Measurements from ENCODE around the gene OR2S2.

The OR2S2 gene

GRCh38 chr9:35952526-35953191, 5.3 kb downstream of the OR2S2 start:
- H3K4me3 ChIP-seq, result no peak overlapping the region
- no peaks in the 10 kb centered on the region for H3K27me3 ChIP-seq
- H3K9ac ChIP-seq, result no peak overlapping the region
- H3K4me2 ChIP-seq, result peak overlapping the region in 3 of 11 experiments; percentile 7 to 22 (median 14); a peak in 1 of 22 replicates
- peaks cover 0 to 16% (median 1%) of the 10 kb centered on the region in 10 experiments; a peak in 7 of 20 replicates for H3K4me1 ChIP-seq
- no peaks in the 10 kb centered on the region for H3K36me3 ChIP-seq
- no peak for TF ChIP-seq Cebpa-rat (IDR thresholded peaks at IDR 0.05)
- H3K27ac ChIP-seq, result no peak overlapping the region
- H4K20me1 ChIP-seq, result no peaks in the 10 kb centered on the region
- no peaks in the 10 kb centered on the region for H3K9me3 ChIP-seq (replicated peaks in 1 of 11)

GRCh38 chr9:35951736-35952135, 6.2 kb downstream of the OR2S2 start:
- TF ChIP-seq Cebpa-rat (IDR thresholded peaks at IDR 0.05), result no peak
- peaks cover 0 to 16% (median 1%) of the 10 kb centered on the region in 10 experiments; a peak in 8 of 20 replicates for H3K4me1 ChIP-seq
- no peaks in the 10 kb centered on the region for H3K9me3 ChIP-seq (replicated peaks in 1 of 11)
- no peak overlapping the region for H3K4me3 ChIP-seq
- H3K9ac ChIP-seq, result no peak overlapping the region
- H3K27ac ChIP-seq, result no peak overlapping the region
- H3K27me3 ChIP-seq, result no peaks in the 10 kb centered on the region
- peak overlapping the region in 2 of 11 experiments; percentile 2 to 3; a peak in 2 of 22 replicates for H3K4me2 ChIP-seq
- H4K20me1 ChIP-seq, result no peaks in the 10 kb centered on the region
- no peaks in the 10 kb centered on the region for H3K36me3 ChIP-seq

GRCh38 chr9:35948901-35949318, 9.0 kb downstream of the OR2S2 start:
- Histone ChIP-seq H3K4me1 (peaks cover 15 to 31% (median 17%) of the 10 kb centered on the region in 10 experiments), H4K20me1 (no peaks in the 10 kb centered on the region), H3K4me2 (no peak overlapping the region), H3K4me3 (no peak overlapping the region), H3K36me3 (no peaks in the 10 kb centered on the region), H3K9me3 (replicated peaks in 1 of 11) (no peaks in the 10 kb centered on the region), H3K27me3 (no peaks in the 10 kb centered on the region), H3K27ac (no peak overlapping the region), H3K9ac (no peak overlapping the region)
- TF ChIP-seq Cebpa-rat (IDR thresholded peaks at IDR 0.05), result no peak

- TF ChIP-seq Cebpa-rat (IDR thresholded peaks at IDR 0.05), result no peak
- Histone ChIP-seq H3K27me3 (no peaks in the 10 kb centered on the region), H3K9me3 (replicated peaks in 1 of 11) (no peaks in the 10 kb centered on the region), H3K4me2 (no peak overlapping the region), H4K20me1 (no peaks in the 10 kb centered on the region), H3K4me1 (peaks cover 15 to 31% (median 17%) of the 10 kb centered on the region in 10 experiments), H3K36me3 (no peaks in the 10 kb centered on the region), H3K27ac (no peak overlapping the region), H3K4me3 (no peak overlapping the region), H3K9ac (no peak overlapping the region)
Observed at GRCh38 chr9:35948451-35948850, 9.5 kb downstream of the OR2S2 start.

GRCh38 chr9:35945341-35946018, 12.5 kb downstream of the OR2S2 start:
- H3K27ac ChIP-seq, result peak overlapping the region in 6 of 11 experiments; percentile 23 to 63 (median 48); a peak in 10 of 22 replicates
- no peak overlapping the region for H3K9ac ChIP-seq
- no peak for TF ChIP-seq Cebpa-rat (IDR thresholded peaks at IDR 0.05)
- peaks cover 9 to 32% (median 27%) of the 10 kb centered on the region in 10 experiments for H3K4me1 ChIP-seq
- H3K27me3 ChIP-seq, result no peaks in the 10 kb centered on the region
- H3K4me2 ChIP-seq, result peak overlapping the region; percentile 41 to 74 (median 51)
- no peaks in the 10 kb centered on the region for H4K20me1 ChIP-seq
- H3K4me3 ChIP-seq, result no peak overlapping the region; a peak in 1 of 20 replicates
- no peaks in the 10 kb centered on the region for H3K9me3 ChIP-seq (replicated peaks in 1 of 11)
- H3K36me3 ChIP-seq, result no peaks in the 10 kb centered on the region

- Histone ChIP-seq H3K9ac (no peak overlapping the region), H3K4me2 (peak overlapping the region in 6 of 11 experiments; percentile 44 to 70 (median 52); a peak in 7 of 22 replicates), H4K20me1 (no peaks in the 10 kb centered on the region), H3K9me3 (replicated peaks in 1 of 11) (no peaks in the 10 kb centered on the region), H3K27ac (peak overlapping the region in 4 of 11 experiments; percentile 45 to 63 (median 56); a peak in 5 of 22 replicates), H3K36me3 (no peaks in the 10 kb centered on the region), H3K4me1 (peaks cover 11 to 38% (median 33%) of the 10 kb centered on the region in 10 experiments), H3K4me3 (no peak overlapping the region), H3K27me3 (no peaks in the 10 kb centered on the region)
- TF ChIP-seq Cebpa-rat (IDR thresholded peaks at IDR 0.05), result no peak
Observed at GRCh38 chr9:35944841-35945240, 13.1 kb downstream of the OR2S2 start.

- Histone ChIP-seq H3K4me3 (no peak overlapping the region), H3K9ac (no peak overlapping the region), H3K27me3 (no peaks in the 10 kb centered on the region), H3K9me3 (replicated peaks in 1 of 11) (no peaks in the 10 kb centered on the region), H3K4me1 (peaks cover 11 to 45% (median 40%) of the 10 kb centered on the region in 10 experiments), H4K20me1 (no peaks in the 10 kb centered on the region), H3K4me2 (no peak overlapping the region), H3K27ac (0 out of 22 replicates have a peak overlapping the region, but pooled peaks of 1 of the 11 experiments have one; percentile 14), H3K36me3 (no peaks in the 10 kb centered on the region)
- no peak for TF ChIP-seq Cebpa-rat (IDR thresholded peaks at IDR 0.05)
Observed at GRCh38 chr9:35944173-35944572, 13.8 kb downstream of the OR2S2 start.

- Histone ChIP-seq H3K9ac (no peak overlapping the region), H3K4me2 (no peak overlapping the region; a peak in 1 of 22 replicates), H3K27ac (no peak overlapping the region), H3K4me3 (no peak overlapping the region), H3K36me3 (no peaks in the 10 kb centered on the region), H3K9me3 (replicated peaks in 1 of 11) (no peaks in the 10 kb centered on the region), H3K27me3 (no peaks in the 10 kb centered on the region), H4K20me1 (no peaks in the 10 kb centered on the region), H3K4me1 (peaks cover 24 to 64% (median 59%) of the 10 kb centered on the region in 10 experiments)
- no peak; a peak in 1 of 22 replicates for TF ChIP-seq Cebpa-rat (IDR thresholded peaks at IDR 0.05)
Observed at GRCh38 chr9:35942286-35942685, 15.7 kb downstream of the OR2S2 start.
